ENCODE results near the gene RHBDD3. TPM values are rescaled to one million over a fixed set of nuclear protein-coding genes. Genes with fewer than 3 reads are reported as not detected.
A peak's percentile ranks its signal among the peaks of the same experiment; 100 is the strongest.

RHBDD3 gene
- 10 to 100 TPM; 22.2 to 45.4 (median 36.0) TPM for polyA plus RNA-seq (ENCODE audit: insufficient read length in 4 of 4)

DNA sequence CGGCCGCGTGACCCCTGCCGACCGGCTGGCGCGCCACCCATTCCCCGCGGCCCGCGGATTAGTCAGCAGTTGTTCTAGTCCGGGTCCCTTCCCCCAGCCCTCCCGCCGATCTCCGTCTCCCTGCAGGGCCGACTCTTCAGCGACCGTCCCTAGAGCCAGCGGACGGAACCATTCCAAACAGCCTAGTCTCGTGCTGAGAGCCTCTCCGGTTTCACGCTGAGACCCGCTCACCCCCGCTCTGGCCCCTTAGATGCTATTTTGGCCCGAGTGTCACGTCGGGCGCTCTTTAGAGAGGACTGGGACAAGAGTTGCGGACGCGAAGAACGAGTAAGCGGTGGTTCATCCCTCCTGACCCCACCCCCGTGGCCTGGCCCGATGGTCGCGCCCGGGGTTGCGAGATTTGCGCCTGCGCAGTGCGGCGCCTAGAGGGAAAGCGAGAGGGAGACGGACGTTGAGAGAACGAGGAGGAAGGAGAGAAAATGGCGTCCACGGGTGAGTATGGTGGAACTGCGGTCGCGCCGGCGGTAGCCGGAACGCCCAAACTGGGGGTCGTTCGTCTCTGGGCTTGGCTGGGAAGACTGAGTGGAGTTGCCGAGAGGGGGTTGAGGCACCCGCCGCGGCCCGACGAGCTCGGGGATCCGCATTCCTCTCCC is at the start of gene RHBDD3, which contains the start of gene EWSR1:
Gene RHBDD3 (minus strand): TSS at position 124 of the 653 bp plus-strand sequence. CDS start 2,355 bp downstream, outside the sequence.
Gene EWSR1 (plus strand): TSS at position 411 of the 653 bp plus-strand sequence. CDS start 69 bp downstream, at position 480.
- peak; percentile 91 to 98 (median 94) for DNase-seq (ENCODE audit: low read depth in 4 of 4, low spot score in 2 of 4)

DNA sequence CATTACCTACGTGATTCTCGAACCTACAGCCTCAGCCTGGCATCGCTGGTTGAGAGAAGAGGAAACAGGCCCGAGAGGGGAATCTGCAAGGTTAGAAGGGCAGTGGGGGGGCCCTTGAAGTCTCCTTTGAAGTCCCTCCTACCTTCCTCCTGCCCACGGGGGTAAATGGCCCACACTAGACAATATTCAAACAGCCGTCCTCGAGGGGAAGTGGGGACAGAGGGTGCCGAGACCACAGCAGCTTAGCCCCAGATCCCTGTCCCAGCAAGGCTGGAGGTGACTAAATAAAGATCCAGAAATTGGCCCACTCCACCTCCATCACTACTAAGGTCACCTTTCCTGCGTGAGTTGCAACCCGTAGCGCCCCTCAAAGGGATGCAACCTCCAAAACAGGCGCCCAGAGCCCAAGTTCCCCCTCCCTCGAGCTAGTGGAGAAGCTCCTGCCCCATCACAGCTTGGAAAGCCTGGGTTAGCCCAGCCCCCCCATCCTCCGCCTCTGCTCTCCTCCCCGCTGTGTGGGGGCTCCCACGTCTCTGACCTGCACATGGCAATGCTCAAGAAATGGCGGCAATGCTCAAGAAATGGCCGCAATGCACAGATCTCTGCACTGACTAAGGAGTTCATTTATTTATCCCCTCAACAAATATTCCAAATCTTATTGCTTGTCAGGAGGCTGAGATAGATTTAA is 48.5 kb upstream of the RHBDD3 start:
- DNase-seq (ENCODE audit: low read depth in 4 of 4, low spot score in 2 of 4): no peak

DNA sequence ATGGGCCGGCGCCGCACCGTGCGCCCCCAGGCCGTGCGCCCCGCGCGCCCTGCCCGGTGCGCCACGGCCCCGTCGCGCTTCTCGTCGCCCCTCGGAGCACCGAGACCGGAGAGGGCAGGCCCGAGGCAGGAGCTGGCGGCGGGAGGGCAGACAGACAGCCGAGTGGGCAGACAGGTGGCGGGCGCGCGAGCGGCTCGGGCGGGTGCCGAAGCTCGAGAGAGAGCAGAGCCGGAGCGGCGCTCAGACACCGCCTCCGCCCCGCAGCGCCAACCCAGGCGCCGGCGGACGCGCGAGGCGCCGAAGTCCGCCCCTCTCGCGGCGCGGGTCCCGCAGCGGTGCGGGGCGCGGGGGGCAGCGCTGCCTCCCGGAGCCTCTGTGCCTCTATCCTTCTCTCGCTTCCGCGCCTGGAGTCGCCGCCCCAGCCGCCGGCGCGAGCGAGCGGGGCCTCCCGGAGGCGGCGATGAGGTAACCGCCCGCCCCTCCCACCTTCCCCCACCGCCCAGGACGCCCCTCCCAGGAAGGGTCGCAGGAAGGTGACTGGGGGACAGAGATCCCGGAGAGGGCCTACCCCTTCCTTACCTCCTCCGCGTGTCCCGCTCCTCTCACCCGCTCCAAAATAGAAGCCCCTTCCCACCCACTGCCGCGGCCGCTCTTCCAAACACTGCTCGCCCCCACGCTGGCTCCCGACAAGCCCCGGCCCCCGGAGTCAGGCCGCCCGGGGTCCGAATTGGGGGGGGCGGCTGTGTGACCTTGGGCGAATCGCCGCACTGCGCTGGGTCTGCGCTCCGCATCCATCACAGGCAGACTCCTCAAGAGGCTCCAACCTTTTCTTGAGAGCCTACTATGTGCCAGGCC is 47.7 kb upstream of the RHBDD3 start, which contains the start of gene RASL10A:
Gene RASL10A (minus strand): TSS at position 412 of the 855 bp plus-strand sequence. CDS start 451 bp downstream, outside the sequence.
- DNase-seq (ENCODE audit: low read depth in 4 of 4, low spot score in 2 of 4): no peak

DNA sequence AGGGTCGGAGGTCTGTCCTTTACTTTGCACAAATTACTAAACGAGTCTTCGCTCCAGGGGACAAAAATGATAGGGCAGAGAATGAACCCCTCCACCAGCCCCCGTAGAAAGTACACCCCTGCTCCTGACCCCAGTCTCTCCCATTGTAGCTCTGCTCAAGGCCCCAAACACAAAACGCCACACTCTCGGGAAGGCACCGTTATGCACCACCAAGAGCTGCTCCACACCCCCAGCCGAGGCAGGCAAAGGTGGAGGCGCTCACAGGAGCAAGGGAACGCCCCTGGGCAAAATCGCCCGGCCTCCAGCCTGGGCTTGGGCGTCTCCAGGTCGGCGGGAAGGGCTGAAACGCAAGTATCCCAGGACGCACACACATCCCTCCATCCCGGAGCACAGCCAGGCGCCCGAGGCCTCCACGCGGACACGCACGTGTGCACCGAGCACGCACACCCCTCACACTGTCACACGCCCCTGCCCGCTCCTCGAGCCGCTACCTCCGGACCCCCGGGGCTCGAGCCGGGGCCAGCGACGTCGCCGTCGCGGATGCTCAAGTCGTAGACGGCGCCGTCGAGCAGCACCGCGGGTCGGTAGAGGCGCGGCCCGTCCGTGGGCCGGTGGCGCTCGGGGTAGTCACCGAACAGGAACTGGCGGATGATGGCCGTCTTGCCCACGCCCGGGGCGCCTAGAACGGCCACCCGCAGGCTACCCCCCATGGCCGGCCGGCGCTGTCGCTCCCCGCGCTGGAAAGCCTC is 46.9 kb upstream of the RHBDD3 start:
- no peak for DNase-seq (ENCODE audit: low read depth in 4 of 4, low spot score in 2 of 4)

DNA sequence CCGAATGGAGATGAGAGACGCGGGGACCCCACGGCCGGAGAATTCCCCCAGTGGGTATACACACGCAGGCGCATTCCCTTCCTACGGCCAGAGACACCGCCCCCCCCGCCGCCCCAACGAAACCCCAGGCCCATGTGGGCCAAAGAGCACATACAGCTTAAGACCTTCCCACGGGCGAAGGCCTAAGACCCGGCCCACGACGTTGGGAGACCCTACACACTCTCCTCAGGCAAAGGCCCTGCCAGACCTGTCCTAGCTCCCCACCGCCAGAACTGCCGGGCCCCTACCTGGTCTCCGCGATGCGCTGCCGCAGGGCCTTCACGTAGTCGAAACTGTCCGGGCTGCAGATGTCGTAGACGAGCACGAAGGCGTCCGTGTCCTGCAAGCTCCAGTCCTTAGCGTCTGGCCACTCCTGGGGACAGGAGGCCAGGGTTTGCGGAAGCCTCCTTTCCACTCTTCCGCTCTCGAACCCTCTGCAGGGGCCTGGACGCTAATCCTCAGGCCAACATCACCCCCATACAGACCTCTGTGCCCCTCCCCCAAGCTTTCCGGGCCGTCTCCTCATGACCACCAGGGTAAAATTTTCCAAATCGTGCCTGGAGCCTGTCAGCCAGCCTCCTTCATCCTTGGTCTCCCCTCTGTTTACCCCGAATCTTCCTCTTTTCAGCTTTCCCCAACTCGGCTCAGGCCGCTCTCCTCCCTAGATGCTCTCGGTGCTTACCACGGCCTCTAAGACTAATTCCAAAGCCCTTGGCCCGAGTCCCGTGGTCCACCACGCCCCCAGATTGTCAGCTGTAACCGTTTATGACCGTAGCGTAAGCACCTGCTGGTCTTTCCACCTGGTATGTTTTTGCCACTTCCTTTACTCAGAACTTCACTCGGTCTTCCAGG is 46.0 kb upstream of the RHBDD3 start:
- DNase-seq (ENCODE audit: low read depth in 4 of 4, low spot score in 2 of 4): no peak

DNA sequence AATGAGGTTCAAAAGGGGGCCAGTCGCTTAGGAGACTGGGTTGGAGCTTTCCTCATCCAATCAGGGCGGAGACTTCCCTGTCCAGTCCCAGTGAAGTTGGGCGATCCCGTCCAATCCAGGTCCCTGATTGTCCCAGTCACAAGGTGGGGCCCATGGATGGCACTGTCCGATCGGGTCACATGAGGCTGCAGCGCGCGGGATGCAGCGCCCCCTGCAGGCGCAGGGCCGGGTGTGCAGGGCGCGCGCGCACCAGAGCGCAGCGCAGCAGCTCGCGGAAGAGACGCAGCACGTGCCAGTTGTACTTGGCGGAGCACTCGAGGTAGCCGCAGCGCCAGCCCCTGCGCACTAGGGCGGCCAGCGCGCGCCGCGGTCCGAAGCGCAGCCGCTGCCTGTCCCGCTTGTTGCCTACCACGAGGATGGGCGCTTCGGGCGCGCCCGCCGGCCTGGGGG is 45.4 kb upstream of the RHBDD3 start:
- DNase-seq (ENCODE audit: low read depth in 4 of 4, low spot score in 2 of 4): no peak

DNA sequence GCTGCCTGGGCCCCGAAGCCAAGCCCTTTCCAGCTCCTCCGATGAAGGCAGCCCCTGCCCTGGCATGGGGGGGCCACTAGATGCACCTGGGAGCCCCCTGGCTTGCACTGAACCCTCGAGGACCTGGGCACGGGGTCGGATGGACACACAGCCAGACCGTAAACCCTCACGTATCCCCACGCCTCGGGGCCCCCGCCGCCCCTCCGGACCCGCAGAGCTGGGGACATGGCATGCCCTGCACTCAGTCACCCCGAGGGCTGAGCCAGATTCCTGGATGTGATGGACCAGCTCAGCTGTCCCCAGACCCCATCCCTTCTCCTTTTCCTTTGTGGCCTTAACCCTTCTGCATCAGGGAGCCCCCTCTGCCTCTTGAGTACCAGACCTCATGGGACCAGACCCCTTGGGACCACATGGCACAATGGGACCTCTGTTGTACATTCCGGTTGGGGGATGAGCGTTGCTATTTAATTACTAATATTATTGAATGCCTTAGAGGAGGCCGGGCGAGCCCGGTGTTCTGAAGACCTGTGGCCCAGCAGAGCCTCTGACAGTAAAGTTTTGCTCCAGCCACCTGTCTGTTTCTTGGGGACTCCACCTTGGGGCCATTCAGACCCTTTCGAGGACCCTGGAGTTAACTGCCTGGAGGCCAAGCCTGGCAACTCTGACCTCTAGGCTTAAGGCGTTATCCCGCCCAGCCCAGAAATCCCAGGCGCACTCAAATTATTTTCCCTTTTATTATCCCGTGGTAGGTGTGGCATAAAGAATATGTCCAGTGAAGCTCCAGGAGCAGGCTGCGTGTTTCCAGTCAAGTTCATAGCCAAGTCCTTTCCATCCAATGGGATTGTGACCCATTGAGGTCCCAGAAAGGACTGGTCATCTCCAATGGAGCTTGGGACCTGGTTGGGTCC is 44.7 kb upstream of the RHBDD3 start:
- no peak for DNase-seq (ENCODE audit: low read depth in 4 of 4, low spot score in 2 of 4)

DNA sequence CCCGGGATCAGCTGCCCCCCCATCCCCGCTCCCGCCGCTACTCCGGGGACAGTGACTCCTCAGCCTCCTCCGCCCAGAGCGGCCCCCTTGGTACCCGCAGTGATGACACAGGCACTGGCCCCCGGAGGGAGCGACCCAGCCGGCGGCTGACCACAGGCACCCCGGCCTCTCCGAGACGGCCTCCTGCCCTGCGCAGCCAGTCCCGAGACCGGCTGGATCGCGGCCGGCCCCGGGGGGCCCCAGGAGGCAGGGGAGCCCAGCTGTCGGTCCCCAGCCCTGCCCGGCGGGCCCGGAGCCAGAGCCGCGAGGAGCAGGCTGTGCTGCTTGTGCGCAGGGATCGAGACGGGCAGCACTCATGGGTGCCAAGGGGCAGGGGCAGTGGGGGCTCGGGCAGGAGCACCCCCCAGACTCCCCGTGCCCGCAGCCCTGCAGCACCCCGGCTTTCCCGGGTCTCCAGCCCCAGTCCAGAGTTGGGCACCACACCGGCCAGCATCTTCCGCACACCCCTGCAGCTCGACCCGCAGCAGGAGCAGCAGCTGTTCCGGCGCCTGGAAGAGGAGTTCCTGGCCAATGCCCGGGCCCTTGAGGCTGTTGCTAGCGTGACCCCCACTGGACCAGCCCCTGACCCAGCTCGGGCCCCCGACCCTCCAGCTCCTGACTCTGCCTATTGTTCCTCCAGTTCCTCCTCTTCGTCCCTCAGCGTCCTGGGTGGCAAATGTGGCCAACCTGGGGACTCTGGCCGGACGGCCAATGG is 43.9 kb upstream of the RHBDD3 start:
- DNase-seq (ENCODE audit: low read depth in 4 of 4, low spot score in 2 of 4): no peak

DNA sequence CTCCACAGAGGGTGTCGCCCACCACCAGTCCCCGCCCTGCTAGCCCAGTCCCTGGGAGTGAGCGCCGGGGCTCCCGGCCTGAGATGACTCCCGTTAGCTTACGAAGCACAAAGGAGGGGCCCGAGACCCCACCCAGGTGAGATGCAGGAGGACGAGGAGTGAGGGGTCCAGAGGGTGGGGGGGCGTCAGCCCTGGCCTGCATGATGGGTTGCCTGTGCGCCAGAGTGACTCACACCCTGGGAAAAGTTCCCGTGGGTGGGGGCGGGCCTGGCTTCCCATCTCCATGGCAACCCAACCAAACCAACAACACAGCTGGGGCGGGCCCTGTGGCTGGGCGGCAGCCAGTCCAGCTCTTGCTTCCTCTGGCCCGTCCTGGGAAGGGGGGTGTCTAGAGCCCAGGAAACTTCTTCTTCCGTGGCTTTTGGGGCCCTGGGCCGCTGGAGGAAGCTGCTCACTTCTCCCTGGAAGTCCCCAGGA is 43.1 kb upstream of the RHBDD3 start:
- DNase-seq (ENCODE audit: low read depth in 4 of 4, low spot score in 2 of 4): peak in 3 of 4 donors; percentile 61 to 83 (median 70)

DNA sequence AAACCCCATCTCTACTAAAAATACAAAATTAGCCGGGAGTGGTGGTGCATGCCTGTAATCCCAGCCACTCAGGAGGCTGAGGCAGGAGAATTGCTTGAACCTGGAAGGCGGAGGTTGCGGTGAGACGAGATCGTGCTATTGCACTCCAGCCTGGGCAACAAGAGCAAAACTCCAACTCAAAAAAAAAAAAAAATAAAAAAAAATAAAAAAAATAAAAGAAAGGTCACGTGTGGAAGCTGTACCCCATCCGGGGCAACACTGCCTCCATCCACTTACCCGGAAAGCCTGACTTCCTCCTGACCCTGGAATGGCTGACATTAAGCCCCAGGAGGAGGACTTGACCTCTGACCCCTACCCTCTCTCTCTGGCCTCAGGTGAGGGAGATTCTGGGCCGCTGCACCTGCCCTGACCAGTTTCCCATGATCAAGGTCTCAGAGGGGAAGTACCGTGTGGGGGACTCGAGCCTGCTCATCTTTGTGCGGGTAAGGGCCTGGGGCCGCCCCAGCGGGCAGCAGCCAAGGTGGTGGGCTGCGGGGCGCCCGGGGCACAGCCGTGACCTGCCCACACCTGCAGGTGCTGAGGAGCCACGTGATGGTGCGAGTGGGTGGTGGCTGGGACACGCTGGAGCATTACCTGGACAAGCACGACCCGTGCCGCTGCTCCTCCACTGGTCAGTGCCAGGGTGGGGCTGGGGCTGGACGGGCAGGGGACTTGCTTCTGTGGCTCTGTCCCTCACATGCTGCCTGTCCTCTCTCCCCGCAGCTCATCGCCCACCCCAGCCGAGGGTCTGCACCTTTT is 42.5 kb upstream of the RHBDD3 start:
- no peak for DNase-seq (ENCODE audit: low read depth in 4 of 4, low spot score in 2 of 4)

DNA sequence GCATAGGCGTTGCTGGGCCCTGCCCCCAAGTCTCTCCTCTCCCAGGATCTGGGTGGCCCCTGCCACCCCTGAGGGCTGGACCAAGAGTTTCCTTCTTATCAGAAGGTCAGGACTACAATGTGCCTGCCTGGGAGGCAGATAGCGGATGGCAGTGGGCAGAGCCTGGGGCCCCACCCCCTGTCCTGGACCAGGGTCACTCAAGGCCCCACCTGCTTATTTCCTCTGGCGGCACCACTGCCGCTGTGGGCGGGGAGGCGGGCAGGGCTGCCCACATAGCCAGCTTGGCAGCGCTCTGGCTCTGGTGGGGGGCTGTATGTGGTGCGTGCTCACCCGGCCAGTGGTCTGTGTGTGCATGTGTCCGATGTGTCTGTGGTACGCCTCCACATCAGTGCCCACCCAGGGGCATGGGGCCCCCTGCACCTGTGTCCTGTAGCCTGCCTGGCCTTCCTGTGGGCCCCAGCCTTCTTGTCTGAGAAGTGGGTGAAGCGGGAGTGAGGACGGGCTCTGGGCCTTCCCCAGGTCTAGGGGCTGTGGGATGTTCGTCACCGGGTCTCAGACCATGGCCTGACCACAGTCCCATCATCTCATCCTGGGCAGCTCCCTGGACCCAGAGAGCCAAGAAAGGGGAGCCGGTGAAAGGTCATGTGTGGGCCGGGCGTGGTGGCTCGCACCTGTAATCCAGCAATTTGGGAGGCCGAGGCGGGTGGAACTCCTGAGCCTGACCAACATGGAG is 41.7 kb upstream of the RHBDD3 start:
- no peak for DNase-seq (ENCODE audit: low read depth in 4 of 4, low spot score in 2 of 4)

DNA sequence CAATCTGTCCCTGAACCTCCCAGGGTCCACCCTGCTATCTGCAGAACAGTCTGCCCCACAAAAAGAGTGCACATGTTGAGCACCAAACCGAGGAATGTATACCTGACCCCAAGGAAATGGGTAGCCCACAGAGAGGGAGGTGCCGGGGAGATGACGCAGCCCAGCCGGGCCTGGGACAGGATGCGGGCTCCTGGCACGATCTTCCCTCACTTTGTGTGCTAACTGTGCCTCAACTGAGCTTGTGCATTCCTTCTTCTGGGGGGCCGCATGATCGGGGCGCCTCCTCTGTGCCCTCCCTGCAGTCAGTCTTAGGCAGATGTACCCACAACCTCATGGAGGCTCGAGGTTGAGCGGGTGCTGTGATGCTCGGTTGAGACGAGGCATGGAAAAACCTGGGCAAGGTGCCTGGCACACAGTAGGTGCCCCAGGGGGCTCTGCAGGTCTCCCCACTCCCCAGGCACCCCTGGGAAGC is 41.0 kb upstream of the RHBDD3 start:
- DNase-seq (ENCODE audit: low read depth in 4 of 4, low spot score in 2 of 4): no peak

DNA sequence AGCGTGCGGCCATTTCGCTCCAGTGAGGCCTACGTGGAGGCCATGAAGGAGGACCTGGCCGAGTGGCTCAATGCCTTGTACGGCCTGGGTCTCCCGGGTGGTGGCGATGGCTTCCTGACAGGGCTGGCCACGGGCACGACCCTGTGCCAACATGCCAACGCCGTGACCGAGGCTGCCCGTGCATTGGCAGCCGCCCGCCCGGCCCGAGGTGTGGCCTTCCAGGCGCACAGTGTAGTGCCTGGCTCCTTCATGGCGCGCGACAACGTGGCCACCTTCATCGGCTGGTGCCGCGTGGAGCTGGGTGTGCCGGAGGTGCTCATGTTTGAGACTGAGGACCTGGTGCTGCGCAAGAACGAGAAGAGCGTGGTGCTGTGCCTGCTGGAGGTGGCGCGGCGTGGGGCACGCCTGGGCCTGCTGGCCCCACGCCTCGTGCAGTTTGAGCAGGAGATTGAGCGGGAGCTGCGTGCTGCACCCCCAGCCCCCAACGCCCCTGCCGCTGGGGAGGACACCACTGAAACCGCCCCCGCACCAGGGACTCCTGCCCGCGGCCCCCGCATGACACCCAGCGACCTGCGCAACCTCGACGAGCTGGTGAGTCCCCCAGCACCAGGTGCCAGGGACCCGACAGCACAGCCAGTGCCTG is 40.5 kb upstream of the RHBDD3 start:
- no peak for DNase-seq (ENCODE audit: low read depth in 4 of 4, low spot score in 2 of 4)

DNA sequence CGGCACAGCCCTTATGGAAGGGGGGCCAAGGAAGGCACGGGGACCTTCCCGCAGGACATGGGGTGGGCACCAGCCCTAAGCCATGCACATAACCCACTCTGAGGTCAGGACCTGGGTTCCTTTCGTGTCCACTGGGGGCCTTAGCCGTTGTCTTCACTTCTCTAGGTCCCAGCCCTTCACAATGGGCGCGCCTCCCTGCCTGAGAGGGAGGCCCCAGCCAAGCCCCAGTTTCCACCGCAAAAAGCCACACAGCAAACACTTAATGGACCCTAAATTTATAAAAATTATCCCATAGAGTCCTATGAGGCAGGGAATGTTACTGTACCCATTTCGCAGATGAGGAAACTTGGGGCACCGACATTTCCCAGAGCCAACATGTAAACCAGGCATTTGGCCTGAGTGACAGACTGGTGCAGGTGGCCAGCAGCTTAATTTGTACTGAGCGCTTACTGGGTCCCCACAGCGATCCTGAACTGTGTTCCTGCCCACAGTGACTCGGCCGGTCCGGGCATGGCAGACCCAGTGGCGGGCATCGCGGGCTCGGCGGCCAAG is 39.9 kb upstream of the RHBDD3 start:
- no peak for DNase-seq (ENCODE audit: low read depth in 4 of 4, low spot score in 2 of 4)
